NCI-H2196 (cell line): Measurements from ENCODE around the gene LRRC18.
A peak's percentile ranks its signal among the peaks of the same experiment; 100 is the strongest.

Experiments used
- DNase-seq: peaks from one replicate; lab custom pipeline; 2025; ENCODE audit not compliant: unreplicated experiment; lab: John Stamatoyannopoulos, UW

The LRRC18 gene

GRCh38 chr10:48939790-48940325 lies at the start of gene LRRC18:
TSS of gene LRRC18 (minus strand) at chr10:48939840. CDS start at chr10:48914155, 25,685 bp downstream.
- DNase-seq = no peak

DNA sequence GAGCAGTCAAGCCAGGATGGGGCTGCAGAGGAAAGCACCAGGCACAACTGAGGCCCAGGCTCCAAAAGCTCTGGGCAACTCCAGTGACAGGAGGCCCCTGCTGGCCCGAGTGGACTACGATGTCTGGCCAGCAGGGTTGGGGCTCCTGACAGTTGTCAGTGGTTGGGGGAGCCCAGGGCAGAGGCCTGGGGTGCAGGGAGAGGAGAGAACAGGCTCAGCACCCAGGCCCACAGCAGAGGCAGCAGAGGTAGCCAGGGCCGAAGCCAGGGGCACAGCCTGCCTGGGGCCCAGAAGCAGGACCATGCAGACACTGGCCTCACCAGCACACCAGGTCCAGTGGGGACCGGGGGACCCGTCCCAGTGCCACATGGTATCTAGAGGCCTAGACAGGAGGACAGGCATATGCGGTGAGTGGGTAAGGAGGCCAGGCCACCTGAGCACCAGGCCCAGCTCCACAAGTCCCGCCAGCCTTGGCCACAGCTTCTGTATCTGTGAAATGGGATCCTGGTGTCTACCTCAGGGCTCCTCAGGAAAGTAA lies 46.0 kb upstream of the LRRC18 start:
- DNase-seq = no peak

DNA sequence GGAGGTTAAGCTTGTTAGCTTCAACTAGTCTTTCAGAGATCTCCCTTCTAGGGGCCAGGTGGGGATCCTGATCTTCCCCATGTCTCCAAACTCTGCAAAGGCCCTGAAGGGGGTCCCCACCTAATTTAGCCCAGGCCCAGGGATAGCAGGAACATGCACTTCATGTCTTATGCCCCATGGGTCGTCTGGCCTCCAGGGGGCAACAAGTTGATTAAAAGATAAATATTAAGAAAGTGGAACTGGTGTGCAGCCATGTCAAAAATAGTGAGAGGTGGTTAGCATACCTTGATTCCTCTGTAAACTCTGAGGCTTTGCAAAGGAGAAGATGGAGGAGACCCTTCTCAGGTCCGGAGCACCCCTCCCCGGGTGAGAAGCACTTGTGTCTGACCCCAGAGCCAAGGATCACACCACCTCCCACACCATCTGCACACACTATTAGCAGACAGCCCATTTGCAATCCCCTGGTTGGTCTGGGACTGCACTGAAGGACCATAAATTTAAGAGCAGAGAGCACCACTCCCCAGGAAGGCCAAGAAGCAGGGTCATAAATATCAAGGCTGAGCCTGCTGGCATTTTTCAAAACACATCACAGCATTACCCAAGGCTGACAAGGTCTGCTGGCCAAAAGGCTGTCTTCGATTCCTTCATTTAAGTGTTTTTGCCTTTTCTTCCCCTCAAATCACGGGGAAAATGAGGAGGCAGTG lies 44.2 kb upstream of the LRRC18 start:
- DNase-seq = no peak

GRCh38 chr10:48982584-48982983 lies 42.9 kb upstream of the LRRC18 start:
- DNase-seq = no peak

DNA sequence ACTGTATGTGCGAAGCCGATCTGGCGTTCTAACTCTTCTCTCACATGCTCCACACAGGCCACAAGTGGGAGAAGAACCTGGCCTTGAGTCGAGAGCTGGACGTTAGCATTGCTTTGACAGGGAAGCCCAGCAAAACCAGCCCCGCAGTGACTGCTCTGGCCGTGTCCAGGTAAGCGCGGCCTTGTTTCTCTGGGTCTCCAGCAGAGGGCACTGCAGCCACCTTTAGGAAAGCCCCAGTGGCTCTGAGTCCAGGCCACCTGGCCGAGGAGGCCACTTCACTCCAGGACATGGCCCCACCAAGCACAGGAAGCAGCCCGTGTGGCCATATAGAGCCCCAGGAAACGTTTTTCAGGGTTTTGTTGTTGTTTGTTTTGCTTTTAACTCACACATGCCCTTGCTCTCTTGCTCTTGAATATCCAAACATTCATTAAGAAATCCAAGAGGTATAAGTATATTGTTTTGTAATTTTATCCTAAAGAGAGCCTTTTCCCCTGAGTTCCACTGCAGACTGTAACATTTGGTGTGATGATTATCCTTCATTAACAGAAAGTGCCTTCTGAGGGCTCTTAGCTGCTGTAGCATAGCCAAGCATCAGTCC lies 41.8 kb upstream of the LRRC18 start:
- DNase-seq = peak; percentile 1

- DNase-seq = no peak
Observed at GRCh38 chr10:48978318-48978717, 38.7 kb upstream of the LRRC18 start.

DNA sequence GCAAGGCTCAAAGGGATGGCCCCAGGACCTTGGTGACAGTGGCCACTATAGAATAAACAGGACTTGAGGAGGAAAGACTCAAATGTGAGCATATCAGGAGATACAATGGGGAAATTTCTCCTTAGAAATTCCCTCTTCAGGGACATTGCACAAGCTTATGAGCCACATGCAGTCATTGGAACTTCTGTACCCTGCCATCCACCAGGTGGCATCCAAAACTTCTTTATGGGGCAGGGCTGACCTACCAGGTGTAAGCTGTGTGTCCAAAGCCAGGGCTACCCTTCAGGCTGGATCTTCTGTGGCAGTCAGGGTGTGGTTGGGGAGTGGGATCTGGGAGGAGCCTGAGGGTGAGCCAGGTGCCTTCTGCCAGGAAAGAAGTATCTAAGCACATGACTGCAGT lies 36.6 kb upstream of the LRRC18 start:
- no peak for DNase-seq

DNA sequence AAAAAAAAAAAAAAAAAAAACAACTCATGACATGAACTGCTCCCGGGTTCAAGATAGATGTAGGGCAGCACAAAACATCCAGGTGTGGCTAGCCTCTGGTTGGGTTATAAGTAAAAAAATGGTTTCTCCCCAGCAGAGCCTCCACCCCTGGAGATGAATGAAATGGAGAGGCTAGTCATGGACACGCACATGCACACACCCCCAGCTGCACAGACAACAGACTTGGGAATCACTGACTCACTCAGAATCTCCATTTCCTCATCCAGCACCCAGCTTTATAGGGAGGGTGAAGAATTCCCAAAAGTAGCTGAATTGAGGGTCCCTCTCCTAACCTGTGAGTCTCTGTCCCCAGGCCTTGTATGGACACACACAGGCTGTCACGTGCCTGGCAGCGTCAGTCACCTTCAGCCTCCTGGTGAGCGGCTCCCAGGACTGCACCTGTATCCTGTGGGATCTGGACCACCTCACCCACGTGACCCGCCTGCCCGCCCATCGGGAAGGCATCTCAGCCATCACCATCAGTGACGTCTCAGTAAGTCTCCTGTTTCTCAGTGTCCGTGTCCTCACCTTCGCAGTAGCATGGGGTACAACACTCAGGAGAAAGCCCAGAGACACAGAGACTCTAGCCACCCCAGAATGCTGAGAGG lies 35.0 kb upstream of the LRRC18 start:
- DNase-seq = no peak

GRCh38 chr10:48973065-48973464 lies 33.4 kb upstream of the LRRC18 start:
- DNase-seq = no peak

DNA sequence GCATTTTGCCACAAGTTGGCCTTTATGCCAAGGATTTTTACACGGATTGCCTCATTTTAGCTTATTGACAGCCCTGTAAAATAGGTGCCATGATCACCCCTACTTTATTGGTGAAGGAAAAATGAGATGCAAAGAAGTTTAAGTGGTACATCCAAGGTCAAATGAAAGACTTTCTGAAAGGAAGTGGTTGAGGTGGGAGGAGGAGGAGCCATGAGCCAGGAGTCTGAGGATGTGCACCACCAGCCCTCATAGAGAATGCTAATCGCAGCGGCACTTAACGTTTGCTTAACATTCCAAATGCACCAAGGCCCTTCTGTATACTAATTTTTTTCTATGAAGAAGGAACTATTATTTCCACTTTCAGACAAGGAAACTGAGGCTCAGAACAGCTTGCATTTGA lies 31.0 kb upstream of the LRRC18 start:
- DNase-seq = no peak

DNA sequence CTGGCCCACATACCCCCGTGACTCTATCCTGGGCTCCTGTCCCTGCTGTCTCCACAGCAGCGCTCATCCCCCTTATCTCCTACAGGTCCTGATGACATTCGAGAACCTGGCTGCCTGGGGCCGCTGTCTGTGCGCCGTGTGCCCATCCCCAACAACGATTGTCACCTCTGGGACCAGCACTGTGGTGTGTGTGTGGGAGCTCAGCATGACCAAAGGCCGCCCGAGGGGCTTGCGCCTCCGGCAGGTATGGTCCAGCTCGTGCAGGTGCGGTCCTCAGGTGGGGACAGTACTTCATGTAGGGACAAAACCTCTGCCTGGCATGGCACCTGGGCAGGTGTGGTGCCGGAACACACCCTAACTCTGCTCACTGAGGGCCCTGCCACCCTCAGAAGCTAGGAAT lies 30.4 kb upstream of the LRRC18 start:
- no peak for DNase-seq

DNA sequence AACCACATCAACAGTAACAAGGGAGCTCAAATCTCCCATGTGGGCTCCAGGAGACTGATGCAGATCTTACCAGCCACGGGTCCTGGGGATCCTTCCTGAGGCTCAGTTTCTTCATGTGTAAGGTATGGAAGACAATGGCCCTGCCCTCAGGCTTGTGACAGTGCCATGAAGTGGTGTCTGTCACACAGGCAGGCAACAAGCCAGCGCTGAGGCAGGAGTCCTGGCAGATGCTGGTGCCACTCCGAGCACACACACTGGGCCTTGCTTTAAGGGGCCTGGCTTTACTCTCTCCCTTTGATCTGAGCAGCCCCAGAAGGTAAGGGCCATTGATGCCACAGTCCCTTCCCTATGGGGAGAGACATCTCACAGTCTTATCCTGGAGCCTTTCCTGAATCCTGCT lies 28.4 kb upstream of the LRRC18 start:
- DNase-seq = no peak

DNA sequence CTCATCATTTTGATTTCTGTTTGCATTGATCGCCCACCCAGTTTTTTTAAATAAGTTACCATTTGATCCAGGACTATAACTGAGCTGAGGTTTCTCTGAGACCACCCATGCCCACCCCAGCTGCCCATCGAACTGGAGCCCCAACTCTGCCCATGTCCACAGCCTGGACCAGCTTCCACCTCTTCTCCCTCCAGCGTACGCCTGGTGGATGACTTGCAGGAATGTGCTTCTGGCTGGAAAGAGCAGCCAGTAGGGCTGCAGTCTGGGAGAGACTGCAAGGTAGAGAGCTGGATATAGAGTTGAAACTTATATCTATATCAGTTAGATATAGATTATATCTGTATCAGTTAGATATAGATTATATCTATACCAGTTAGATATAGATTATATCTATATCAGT lies 25.8 kb upstream of the LRRC18 start:
- no peak for DNase-seq

- no peak for DNase-seq
Observed at GRCh38 chr10:48964038-48964437, 24.4 kb upstream of the LRRC18 start.

DNA sequence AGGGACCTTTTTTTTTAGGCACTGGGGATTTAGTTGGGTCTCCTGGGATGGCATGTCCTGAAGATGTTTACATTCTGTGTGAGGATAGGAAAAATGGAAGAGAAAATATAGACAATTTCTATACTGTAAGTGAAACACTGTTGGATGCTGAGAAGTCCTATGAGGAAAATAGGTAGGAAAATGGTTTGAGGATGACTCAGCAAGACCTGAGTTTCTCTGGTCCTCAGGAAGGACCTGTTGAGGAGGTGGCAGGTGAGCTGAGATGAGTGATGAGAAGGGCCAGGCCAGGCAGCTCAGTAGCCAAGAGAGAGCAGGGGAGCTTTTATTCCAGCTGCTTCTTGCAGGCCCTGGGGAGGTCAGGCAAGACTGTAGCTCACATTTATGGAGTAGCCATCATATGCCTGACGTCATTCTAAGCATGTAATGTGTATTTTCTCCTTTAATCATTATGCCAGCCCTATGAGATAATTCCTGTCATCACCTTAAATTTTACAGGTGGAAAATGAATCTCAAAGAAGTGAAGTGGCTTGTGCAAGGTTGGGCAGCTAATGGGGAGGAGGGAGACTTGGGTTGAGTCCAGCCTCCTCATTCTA lies 19.1 kb upstream of the LRRC18 start:
- DNase-seq = no peak

DNA sequence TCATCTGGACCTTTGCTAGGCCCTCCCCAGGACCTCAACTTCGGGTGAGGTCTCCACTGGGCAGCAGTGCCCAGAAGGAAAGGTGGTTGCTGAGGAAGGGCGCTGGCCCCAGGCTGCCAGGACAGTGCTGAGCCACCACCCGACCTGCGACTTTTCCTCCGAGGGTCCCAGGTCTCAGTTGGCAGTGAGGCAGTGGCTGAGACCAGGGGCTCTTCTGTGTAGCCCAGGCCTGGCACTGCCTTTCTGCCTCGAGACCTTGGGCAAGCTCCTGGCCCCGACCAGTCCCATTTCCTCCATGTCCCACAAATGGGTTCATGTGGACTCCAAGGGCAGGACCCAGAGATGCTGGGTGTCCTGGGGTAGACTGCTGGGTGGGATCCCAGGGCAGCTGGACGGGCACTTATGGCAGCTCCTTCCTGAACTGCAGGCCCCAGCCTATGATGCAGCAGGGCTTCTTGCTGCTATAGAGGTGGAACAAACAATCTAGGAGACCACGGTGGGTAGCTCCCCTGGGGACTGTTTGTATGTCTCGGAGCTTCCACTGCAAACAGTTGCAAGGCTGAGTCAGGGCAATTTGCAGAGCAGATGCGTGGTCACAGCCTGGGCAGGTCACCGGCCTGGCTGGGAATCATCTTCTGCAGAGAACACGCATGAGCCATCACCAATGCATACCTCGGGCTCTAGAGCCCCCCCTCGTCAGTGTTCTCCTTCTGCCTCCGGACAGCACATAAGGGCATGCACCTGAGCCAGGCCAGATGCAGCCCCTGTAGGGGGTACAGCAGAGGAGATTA lies 17.9 kb upstream of the LRRC18 start:
- DNase-seq = no peak

- no peak for DNase-seq
Observed at GRCh38 chr10:48951707-48952106, 12.1 kb upstream of the LRRC18 start.

DNA sequence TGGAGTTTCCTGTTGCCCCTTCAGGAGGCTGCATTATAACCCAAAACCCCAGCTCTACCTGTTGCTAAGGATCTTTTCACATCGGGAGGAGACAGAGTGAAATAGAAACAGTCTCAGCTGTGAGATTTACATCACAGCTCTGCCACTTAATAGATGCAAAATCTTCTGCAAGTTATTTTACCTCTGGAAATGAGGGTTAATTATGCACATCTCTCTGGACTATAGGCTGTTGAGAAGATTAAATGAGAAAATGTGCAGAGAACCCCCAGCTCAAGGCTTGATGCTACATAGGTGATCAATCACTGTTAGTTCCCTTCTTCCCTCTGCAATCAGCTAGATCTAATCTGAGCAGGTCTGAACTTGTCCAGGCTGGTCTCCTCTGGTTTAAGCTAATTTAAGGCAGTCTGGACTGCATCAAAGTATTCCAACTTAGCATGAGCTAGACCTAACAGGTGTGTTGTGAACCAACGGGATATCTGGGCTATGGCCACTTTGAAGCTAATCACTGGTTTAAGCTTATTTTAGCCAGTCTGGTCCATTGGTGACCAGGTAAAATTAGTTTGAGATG lies 8.9 kb upstream of the LRRC18 start:
- DNase-seq = no peak

DNA sequence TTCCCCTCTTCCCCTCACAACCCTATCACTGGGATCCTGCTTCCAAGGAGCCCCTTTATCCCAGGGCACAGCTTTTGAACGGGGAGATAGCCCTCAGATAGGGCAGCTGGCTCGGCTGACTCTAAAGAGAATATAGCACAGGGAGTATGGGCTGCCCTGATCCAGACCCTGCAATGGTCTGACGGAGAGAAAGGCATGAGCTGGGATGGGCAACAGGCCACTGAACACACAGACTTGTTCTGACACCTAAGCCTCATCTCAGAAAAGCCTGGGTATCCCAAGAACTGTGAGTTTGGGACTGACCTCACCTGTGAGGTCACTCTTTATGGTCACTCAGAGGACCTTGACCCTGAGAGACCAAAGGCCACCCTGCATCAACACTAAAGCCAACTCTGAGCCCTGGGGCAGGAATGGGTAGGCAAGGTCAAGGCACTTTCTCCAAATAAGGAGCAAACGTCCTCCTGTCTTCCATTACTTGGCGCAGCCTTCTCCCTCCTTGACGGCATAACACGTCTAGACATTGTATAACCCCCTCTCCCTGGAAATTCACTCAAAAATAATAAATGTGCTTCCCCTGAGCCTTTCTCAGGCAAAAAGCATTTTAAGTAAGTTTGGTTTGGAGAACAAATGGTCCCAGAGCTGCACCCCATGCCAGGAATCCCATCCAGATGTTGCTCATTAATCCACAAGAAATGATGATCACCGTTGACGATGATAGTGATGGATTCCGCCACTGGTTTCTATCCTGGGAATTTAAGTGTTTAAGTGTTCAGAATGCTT lies 8.2 kb upstream of the LRRC18 start:
- no peak for DNase-seq
